Measurements from ENCODE around the gene FCER1G.

The FCER1G gene

DNA sequence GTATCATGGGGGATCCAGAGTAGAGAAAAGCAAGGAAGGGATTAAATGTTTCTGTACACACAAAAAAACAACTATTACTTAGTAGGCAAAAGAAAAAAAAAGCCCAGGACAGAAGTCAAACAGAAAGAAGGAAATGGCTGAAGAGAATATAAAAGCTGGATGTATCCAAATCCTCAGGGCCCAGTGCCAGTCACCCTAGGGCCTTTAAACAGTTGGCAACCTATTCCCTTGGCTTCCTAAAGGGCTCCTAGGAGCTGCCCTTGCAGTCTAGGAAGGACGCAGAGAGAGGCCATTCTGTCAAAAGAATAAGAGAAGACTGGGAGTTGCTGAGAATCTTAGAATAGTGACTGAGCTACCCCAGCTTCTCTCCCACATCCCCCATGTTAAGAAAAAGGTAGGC lies 42.7 kb upstream of the FCER1G start:
- TF ChIP-seq CTCF (IDR thresholded peaks at IDR 0.05; ENCODE audit: low read length, missing control alignments) = no peak
- H3K4me3 ChIP-seq (replicated peaks; ENCODE audit: low read depth, low read length) = no peak overlapping the region
- no peak for DNase-seq (ENCODE audit: low read depth)

DNA sequence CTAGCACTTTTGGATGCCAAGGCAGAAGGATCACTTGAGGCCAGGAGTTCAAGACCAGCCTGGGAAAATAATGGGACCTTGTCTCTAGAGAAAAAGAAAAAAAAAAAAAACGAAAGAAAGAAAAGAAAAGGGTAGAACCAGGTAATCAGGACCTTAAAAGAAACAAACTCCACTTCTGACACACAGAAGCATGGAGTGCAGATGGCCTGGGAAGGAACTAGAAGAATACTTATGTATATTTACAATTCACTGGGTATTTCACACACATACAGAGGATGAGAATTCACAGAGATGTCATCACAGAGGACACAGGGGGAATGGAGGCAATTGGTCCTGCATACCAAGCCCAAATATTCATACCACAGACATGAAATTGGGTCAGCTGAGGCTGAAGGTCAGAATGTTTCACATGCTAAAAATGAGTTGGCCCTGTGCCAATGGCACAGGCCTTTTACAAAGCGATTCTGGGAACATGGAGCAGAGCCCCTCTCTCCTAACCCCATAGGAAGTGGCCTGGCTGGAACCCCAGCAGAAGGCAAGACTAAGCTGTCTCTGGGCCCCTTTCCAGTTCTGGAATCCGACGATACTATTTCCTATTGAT lies 42.2 kb upstream of the FCER1G start:
- peak; percentile 86 for DNase-seq (ENCODE audit: low read depth)
- H3K4me3 ChIP-seq (replicated peaks; ENCODE audit: low read depth, low read length) = no peak overlapping the region
- TF ChIP-seq CTCF (IDR thresholded peaks at IDR 0.05; ENCODE audit: low read length, missing control alignments) = no peak

DNA sequence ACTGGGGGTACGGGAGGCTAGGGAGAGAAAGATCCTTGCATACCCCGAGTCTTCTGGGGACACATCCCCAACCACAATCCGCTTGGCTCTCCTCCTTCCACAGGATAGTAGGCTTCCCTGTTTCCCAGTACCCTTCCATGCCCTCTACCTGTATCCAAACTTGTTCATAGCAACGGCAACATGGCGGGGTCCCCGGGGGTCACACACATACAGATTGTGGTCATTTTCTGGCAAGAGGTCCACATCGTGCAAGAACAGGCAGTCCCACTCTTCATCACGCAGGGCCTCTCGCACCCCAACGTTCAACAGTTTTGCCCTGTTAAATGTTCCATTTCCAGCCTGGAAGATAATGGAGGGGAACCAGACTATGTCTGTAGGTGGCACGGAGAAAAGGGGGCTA lies 41.4 kb upstream of the FCER1G start:
- no peak for DNase-seq (ENCODE audit: low read depth)
- H3K4me3 ChIP-seq (replicated peaks; ENCODE audit: low read depth, low read length) = no peak overlapping the region
- no peak for TF ChIP-seq CTCF (IDR thresholded peaks at IDR 0.05; ENCODE audit: low read length, missing control alignments)

DNA sequence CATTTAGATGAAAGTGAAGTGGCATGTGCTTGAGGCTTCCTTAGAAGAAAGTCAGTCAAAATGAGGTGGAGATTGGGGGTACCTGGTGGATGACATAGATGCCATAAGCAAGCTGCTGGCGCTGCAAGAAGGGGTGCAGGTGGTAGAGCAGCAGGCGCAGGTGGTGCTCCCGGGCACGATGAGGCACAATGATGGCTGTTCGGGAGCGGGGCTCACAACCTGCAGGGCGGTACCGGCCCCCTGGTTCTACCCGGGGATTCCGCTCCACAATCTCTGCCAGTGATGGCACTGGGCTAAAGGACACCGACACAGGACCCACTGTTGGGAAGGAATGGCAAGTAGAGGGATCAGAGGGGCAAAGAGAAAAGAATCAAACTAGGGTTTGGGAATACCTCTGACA lies 40.2 kb upstream of the FCER1G start:
- no peak for DNase-seq (ENCODE audit: low read depth)
- no peak for TF ChIP-seq CTCF (IDR thresholded peaks at IDR 0.05; ENCODE audit: low read length, missing control alignments)
- no peak overlapping the region for H3K4me3 ChIP-seq (replicated peaks; ENCODE audit: low read depth, low read length)

GRCh38 chr1:161175771-161176453 lies 39.2 kb upstream of the FCER1G start:
- DNase-seq (ENCODE audit: low read depth) = no peak
- H3K4me3 ChIP-seq (replicated peaks; ENCODE audit: low read depth, low read length) = peak overlapping the region; percentile 98
- no peak for TF ChIP-seq CTCF (IDR thresholded peaks at IDR 0.05; ENCODE audit: low read length, missing control alignments)

DNA sequence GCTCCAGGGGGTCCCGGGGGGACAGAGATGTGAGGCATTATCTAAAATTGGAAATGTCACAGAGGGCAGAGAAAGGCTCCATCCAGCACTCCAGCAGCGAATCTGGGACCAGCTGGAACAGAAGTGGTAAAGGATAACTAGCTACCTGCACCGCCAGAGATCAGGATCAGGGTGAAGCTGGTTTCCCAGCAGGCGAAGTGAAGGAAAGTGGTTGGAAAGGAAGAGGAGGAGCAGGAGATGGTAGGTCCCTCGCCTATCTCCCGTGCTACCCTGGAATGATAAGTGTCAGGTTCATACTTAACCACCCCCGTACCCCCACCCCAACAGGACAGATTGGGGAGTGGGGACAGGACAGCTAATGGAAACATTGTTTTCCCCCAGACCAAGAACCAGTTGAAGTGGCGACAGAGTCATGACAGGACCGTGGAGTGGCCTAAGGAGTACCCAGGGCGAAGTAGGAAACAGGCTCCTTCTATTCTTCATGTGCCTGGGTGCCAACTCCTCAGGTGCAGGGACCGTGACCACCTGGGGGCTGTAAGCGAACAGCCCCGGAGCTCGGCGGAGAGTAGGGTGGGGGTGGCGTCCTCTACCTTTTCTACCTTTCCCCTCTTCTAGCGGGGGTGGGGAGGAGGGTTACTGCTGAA lies 38.5 kb upstream of the FCER1G start:
- no peak for DNase-seq (ENCODE audit: low read depth)
- no peak for TF ChIP-seq CTCF (IDR thresholded peaks at IDR 0.05; ENCODE audit: low read length, missing control alignments)
- peak overlapping the region; percentile 98 for H3K4me3 ChIP-seq (replicated peaks; ENCODE audit: low read depth, low read length)

Measured in fibroblast of pulmonary artery (primary cell).